GM21529 (cell line): ENCODE data around the gene PABPN1.

Experiments used
- ATAC-seq: cut with Tn5 transposase; IDR thresholded peaks from one replicate; pipeline ENCODE4 v1.9.1; 2021; ENCODE audit not compliant: unreplicated experiment

PABPN1 gene

GRCh38 chr14:23326491-23327332 lies 5.5 kb downstream of the PABPN1 start:
- no peak for ATAC-seq

GRCh38 chr14:23327947-23328744 lies 6.9 kb downstream of the PABPN1 start:
- no peak for ATAC-seq

- no peak for ATAC-seq
Observed at GRCh38 chr14:23335623-23336022, 14.4 kb downstream of the PABPN1 start.

- no peak for ATAC-seq
Observed at GRCh38 chr14:23339506-23340268, 18.4 kb downstream of the PABPN1 start.

GRCh38 chr14:23344481-23344880 lies 23.2 kb downstream of the PABPN1 start:
- ATAC-seq, result no peak

DNA sequence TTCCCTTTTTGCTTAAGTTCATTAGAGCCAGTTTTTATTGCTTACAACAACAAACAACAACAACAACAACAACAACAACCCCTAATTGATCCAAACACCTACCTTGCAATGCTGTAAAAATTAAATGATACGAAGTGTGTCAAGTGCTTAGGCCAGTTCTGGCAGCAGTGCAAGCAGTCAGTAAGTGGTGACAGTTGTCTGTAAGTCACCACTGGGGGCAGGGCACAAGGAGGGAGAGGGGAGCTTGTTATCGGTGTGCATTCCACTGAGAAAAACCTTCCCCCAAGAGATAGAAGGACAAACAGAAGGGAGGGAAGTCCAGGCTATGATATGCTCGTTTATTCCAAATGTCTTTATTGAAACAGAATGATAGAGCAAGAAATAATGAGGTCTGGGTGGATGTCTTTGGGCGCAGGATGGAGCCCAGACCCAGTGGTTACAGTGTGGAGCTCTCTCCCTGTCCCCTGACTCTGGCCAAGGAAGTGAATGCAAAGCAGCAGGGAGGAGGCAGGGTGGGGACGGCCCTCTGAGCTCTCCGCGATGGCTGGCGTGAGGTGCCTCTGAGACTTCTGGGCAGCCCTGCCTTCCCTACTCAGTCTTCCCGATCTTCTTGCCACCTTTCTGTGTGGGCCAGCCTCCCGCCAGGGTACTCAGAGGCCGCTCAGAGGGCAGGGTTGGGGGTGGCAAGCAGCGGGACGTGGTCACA lies 24.9 kb downstream of the PABPN1 start:
- ATAC-seq, result no peak

DNA sequence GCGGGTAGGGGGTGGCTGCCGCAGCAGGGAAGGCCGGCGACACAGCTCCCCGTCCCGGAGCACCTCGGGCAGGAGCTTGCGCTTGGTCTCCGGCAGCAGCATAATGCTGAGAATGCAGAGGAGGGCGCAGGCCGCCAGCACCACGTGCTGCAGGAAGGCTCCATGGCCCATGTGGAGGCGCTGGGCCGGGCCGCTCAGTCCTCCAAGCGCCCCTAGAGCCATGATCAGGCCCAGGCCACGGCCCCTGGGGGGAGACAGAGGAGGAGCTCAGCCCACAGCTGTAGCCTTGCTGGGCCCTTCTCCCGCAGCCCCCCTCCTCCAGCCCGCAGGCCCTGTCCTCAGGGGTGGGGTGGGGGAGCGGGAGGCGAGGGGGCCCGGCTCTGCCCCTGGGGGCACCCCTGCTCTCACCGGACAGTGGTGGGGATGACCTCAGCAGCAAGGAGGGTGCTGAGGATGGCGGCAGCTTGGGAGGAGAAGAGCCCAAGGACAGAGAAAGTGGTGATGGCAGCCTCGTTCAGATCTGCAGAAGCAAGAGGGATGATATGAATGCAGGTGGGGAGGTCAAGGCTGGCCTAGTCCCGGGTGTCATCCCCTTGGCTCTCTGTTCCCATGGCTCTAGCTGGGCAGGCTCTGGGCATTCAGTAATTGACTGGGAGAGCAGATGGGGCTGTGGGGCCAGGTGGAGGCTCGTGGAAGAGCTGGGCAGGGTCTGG lies 25.6 kb downstream of the PABPN1 start:
- ATAC-seq, result no peak

DNA sequence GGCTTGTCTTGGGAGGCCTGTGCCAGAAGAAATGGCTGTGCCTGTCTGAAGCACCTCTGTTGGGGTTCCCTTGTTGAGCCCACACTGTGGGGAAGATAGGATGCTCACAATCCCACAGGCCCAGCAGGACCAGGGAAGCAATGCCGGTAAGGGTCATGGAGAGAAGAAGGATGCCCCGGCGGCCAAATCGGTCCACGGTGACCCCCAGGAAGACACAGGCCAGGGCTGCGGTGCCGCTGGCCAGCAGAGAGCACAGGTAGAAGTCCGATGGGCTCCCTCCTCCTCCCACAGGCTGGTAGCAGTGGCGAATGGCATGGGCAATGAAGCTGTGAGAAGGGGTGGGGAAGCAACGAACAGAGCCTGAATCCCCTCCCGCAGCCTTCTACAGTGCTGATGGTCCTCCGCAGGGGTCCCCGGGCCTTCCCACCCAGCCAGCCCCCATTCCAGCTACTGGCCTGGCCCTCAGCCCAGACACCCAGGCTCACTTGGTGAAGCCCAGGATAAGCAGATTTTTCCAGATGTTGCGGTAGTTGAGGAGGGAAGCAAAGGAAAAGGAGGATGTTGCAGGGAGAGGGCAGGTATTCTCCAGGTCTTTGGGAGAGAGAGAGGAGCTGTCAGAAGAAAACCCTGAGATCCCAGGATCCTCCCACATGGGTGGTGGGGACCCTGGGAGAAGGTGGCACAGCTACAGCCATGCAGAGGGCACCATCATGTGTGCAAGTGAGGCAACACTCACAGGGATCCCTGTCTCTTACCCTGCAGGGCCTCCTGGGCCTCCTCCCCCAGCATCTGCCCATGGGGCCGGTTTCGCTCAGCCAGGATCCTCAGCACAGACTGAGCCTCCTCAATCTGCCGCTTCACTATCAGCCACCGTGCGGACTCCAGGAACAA lies 26.4 kb downstream of the PABPN1 start:
- ATAC-seq, result no peak

DNA sequence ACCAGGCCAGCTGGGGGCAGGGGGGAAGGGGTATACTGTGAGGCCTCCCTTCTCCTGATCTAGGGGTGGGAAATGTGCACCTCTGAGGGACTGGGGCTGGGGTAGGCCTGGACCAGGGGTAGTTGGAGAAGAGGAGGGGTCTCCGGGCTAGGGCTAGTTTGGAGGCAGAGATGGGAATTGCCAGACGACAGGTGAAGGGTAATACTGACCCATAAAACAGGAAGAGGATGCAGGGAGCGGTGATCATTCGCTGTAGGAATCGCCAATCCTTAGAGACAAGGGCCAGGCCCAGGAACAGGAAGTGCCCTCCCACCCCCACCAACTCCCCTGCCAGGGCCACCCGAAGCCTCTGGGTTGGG lies 27.0 kb downstream of the PABPN1 start:
- no peak for ATAC-seq

- no peak for ATAC-seq
Observed at GRCh38 chr14:23349156-23349845, 28.0 kb downstream of the PABPN1 start.

DNA sequence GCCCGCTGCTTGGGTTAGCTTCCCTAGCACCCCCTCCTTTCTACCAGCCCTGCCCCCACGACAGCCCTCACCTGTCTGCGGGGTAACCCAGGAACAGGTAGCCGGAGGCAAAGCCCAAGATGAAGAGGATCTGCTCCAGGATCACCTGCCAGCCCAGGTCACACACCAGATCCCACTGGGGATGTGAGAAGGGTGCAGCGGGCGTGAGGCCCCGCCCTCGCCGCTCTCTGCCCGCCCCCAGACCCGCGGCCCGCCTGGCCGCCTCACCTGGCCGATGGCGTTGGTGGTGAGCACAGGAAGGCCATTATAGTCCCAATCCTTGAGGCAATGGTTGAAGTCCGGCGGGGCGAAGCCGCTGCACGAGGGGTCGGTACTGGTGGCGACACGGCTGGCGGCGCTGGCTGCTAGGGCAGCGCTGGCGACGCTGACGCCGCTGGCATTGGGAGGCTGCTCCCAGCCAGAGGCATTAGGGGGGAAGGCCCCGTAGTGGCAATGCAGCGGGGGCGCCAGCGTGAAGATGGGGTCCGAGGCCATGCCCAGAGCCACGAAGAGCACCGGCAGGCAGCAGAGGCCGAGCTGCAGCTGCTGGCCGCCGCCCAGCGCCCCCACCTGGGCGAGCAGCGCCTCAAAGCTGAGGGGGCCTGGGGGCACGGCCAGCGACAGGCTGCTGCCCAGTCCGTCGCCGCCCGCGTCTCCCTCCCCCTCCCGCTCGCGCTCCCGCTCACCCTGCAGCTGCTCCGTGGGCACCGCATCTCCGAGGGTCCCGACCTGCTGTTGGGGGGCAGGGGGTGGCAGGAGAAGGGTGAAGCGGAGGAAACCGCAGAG lies 30.6 kb downstream of the PABPN1 start:
- no peak for ATAC-seq

DNA sequence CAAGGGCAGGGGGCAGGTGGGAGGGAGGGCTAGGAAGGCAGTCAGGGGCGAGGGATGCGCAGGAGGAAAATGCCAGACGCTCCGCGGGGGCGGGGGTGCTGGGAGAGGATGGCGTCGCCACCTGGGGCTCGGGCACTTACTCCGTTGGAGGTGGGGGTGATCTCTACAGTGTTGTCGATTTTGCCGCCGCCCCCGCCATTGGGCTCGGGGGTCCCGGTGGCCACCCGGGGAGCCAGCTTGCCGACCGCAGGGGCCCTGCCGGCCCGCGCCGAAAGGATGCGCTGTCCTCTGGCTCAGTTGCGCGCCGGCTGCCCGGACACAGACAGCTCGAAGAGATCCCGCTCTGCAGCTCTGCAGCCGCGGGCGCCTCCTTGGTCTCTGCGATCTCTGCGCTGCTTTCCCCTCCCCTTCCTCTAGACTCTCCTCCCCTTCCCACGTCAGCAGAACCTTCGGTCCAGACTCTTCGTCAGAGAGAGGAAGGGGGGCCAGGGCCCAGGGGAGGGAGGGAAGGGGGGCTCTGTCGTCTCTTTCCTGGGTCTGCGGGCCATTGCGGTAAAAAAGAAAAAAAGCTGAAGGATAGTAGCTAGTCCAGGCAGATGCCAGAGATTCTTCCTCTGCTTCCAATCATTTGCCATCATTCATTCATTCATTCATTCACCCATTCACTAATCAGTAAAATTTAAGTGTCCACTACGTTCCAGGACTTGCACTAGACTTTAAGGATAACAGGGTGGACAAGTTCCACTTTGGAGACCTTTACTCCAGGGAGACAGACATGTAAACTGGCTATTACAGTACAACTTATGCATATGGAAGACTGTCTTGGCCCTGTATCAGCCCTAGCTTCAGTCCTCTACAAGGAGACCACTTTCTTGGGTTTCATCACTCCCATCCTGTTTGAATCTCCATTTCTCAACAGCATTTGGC lies 31.5 kb downstream of the PABPN1 start, which contains the start of gene SLC22A17:
SLC22A17 (minus strand) TSS at position 382 of the 927 bp plus-strand sequence.
- ATAC-seq, result no peak

- ATAC-seq, result no peak
Observed at GRCh38 chr14:23353433-23353780, 32.1 kb downstream of the PABPN1 start.

DNA sequence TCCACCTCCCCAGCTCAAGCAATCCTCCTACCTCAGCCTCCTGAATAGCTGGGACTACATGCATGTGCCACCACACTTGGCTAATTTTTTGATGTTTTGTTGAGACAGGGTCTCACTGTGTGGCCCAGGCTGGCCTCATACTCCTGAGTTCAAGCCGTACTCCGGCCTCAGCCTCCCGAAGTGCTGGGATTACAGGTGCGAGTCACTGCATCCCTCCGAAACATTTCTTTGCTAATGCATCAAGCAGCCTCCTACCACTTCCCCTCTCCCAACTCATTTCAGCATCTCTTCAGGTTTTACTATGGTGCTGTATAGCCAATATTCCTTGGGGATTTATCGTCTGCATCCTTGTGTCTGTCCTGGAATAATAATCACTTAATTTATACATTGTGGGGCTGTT lies 33.7 kb downstream of the PABPN1 start:
- no peak for ATAC-seq

DNA sequence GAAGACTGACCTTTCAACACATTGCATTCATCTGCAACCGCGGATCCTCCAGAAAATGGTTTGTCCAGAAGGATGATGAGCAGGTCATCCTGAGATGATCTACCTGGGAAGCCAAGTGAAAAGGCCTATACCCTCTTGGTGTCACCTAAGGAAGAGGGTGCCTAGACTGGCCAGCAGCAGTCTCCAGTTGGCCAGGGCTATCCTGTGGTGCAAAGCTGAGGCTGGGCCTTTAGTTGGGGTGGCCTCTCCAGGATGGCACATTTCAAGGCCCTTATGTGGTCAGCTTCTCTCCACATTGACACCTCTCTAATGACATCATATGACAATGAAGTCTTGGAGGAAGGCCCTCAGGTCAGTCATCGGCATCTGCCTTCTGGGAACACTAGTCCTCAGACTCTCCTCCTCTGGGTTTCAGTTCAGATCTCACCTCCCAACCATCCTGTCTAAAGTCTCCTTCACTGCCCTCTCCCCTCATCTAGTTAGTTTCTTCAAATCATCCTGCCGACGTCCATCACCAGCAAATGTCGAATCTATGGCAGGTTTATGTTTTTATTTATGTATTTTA lies 34.7 kb downstream of the PABPN1 start:
- no peak for ATAC-seq

DNA sequence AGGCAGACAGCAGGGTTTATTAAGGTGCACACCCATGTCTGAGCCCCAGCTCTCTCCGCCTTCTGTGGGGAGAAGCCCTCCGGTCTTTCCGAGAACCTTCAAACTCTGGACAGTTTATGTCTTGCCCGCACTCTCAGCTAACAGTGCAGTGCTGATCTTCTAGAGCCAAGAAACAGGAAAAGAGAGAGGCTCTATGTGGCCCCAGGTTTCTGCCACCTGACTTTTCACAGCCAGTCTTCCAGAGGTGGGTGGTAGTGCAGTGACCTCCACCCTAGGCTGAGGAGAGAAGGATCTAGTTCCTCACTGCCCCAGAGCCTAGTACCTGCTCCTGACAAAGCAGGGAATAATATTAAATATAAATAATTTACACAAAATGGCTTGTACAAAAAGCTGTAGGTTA lies 35.4 kb downstream of the PABPN1 start:
- ATAC-seq, result no peak
